ENCODE measurements around the gene WASF3.
A peak's percentile ranks its signal among the peaks of the same experiment; 100 is the strongest.

WASF3 gene

GRCh38 chr13:26698392-26699196 lies 141.1 kb downstream of the WASF3 start:
- Mint-ChIP-seq H3K27ac (no peak overlapping the region), H3K27me3 (peaks cover 29 to 55% of the 10 kb centered on the region in 2 donors), H3K9me3 (no peaks in the 10 kb centered on the region), H3K36me3 (peaks cover 0 to 2% of the 10 kb centered on the region in 2 donors), H3K4me3 (no peak overlapping the region), H3K4me1 (no peaks in the 10 kb centered on the region)
- DNase-seq (peak; percentile 62), ATAC-seq (replicated peaks) (peak; percentile 79 to 87)

GRCh38 chr13:26699197-26699490 lies 141.7 kb downstream of the WASF3 start:
- H3K9me3 Mint-ChIP-seq: no peaks in the 10 kb centered on the region
- H3K4me3 Mint-ChIP-seq: no peak overlapping the region
- H3K36me3 Mint-ChIP-seq: peaks cover 0 to under 1% of the 10 kb centered on the region in 2 donors
- DNase-seq (no peak), ATAC-seq (replicated peaks) (no peak)
- no peaks in the 10 kb centered on the region for H3K4me1 Mint-ChIP-seq
- H3K27ac Mint-ChIP-seq: no peak overlapping the region
- peaks cover 26 to 52% of the 10 kb centered on the region in 2 donors for H3K27me3 Mint-ChIP-seq

- no peaks in the 10 kb centered on the region for H3K4me1 Mint-ChIP-seq
- H3K36me3 Mint-ChIP-seq: no peaks in the 10 kb centered on the region
- peaks cover 10 to 25% of the 10 kb centered on the region in 2 donors for H3K27me3 Mint-ChIP-seq
- H3K9me3 Mint-ChIP-seq: no peaks in the 10 kb centered on the region
- H3K4me3 Mint-ChIP-seq: no peak overlapping the region
- H3K27ac Mint-ChIP-seq: no peak overlapping the region
- DNase-seq: no peak
- ATAC-seq (replicated peaks): no peak
Observed at GRCh38 chr13:26705536-26705935, 148.1 kb downstream of the WASF3 start.

- peaks cover 15 to 25% of the 10 kb centered on the region in 2 donors for H3K27me3 Mint-ChIP-seq
- H3K4me1 Mint-ChIP-seq: no peaks in the 10 kb centered on the region
- DNase-seq (no peak), ATAC-seq (replicated peaks) (no peak)
- no peak overlapping the region for H3K4me3 Mint-ChIP-seq
- no peaks in the 10 kb centered on the region for H3K36me3 Mint-ChIP-seq
- H3K9me3 Mint-ChIP-seq: no peaks in the 10 kb centered on the region
- H3K27ac Mint-ChIP-seq: no peak overlapping the region
Observed at GRCh38 chr13:26706381-26706780, 148.9 kb downstream of the WASF3 start.

- Mint-ChIP-seq H3K27me3 (peaks cover 15 to 25% of the 10 kb centered on the region in 2 donors), H3K4me1 (no peaks in the 10 kb centered on the region), H3K9me3 (no peaks in the 10 kb centered on the region), H3K4me3 (no peak overlapping the region), H3K27ac (no peak overlapping the region), H3K36me3 (no peaks in the 10 kb centered on the region)
- ATAC-seq (replicated peaks) (peak; percentile 86 to 90), DNase-seq (peak; percentile 21)
Observed at GRCh38 chr13:26707122-26708006, 149.9 kb downstream of the WASF3 start.

- no peak overlapping the region for H3K4me3 Mint-ChIP-seq
- H3K36me3 Mint-ChIP-seq: no peaks in the 10 kb centered on the region
Observed at GRCh38 chr13:26708007-26708297, 150.5 kb downstream of the WASF3 start.

GRCh38 chr13:26709461-26709860 lies 152.0 kb downstream of the WASF3 start:
- H3K4me1 Mint-ChIP-seq: no peaks in the 10 kb centered on the region
- no peak overlapping the region for H3K4me3 Mint-ChIP-seq
- H3K36me3 Mint-ChIP-seq: no peaks in the 10 kb centered on the region
- peaks cover 0 to 2% of the 10 kb centered on the region in 2 donors for H3K9me3 Mint-ChIP-seq
- ATAC-seq (replicated peaks) (no peak), DNase-seq (no peak)
- H3K27me3 Mint-ChIP-seq: peaks cover 12 to 15% of the 10 kb centered on the region in 2 donors
- no peak overlapping the region for H3K27ac Mint-ChIP-seq

More at GRCh38 chr13:26708007-26708297, 150.5 kb downstream of the WASF3 start:
- H3K27ac Mint-ChIP-seq: no peak overlapping the region
- no peak for ATAC-seq (replicated peaks)
- DNase-seq: no peak
- peaks cover 15 to 21% of the 10 kb centered on the region in 2 donors for H3K27me3 Mint-ChIP-seq
- H3K9me3 Mint-ChIP-seq: no peaks in the 10 kb centered on the region
- no peaks in the 10 kb centered on the region for H3K4me1 Mint-ChIP-seq

GRCh38 chr13:26710166-26710565 lies 152.7 kb downstream of the WASF3 start:
- peaks cover 8 to 15% of the 10 kb centered on the region in 2 donors for H3K27me3 Mint-ChIP-seq
- DNase-seq (no peak), ATAC-seq (replicated peaks) (no peak)
- no peak overlapping the region for H3K4me3 Mint-ChIP-seq
- H3K4me1 Mint-ChIP-seq: no peaks in the 10 kb centered on the region
- H3K9me3 Mint-ChIP-seq: peaks cover 0 to 2% of the 10 kb centered on the region in 2 donors
- no peak overlapping the region for H3K27ac Mint-ChIP-seq
- H3K36me3 Mint-ChIP-seq: no peaks in the 10 kb centered on the region

GRCh38 chr13:26711211-26711610 lies 153.7 kb downstream of the WASF3 start:
- Mint-ChIP-seq H3K27me3 (peaks cover 0 to 9% of the 10 kb centered on the region in 2 donors), H3K4me3 (no peak overlapping the region), H3K27ac (no peak overlapping the region), H3K36me3 (no peaks in the 10 kb centered on the region), H3K4me1 (no peaks in the 10 kb centered on the region), H3K9me3 (peaks cover 0 to 2% of the 10 kb centered on the region in 2 donors)
- ATAC-seq (replicated peaks): no peak
- no peak for DNase-seq

GRCh38 chr13:26713341-26713740 lies 155.9 kb downstream of the WASF3 start:
- Mint-ChIP-seq H3K27me3 (peaks cover 0 to 9% of the 10 kb centered on the region in 2 donors), H3K27ac (no peak overlapping the region), H3K4me3 (no peak overlapping the region), H3K36me3 (no peaks in the 10 kb centered on the region), H3K4me1 (no peaks in the 10 kb centered on the region), H3K9me3 (peaks cover 0 to 2% of the 10 kb centered on the region in 2 donors)
- DNase-seq (no peak), ATAC-seq (replicated peaks) (peak in 1 of 2 donors; percentile 10)

- ATAC-seq (replicated peaks) (no peak), DNase-seq (no peak)
- H3K9me3 Mint-ChIP-seq: peaks cover 0 to 2% of the 10 kb centered on the region in 2 donors
- H3K27me3 Mint-ChIP-seq: peaks cover under 1 to 4% of the 10 kb centered on the region in 2 donors
- H3K4me1 Mint-ChIP-seq: peaks cover 11 to 15% of the 10 kb centered on the region in 2 donors
- H3K36me3 Mint-ChIP-seq: no peaks in the 10 kb centered on the region
- H3K4me3 Mint-ChIP-seq: no peak overlapping the region
- no peak overlapping the region for H3K27ac Mint-ChIP-seq
Observed at GRCh38 chr13:26716984-26717383, 159.5 kb downstream of the WASF3 start.

GRCh38 chr13:26718146-26718545 lies 160.7 kb downstream of the WASF3 start:
- Mint-ChIP-seq H3K4me1 (peaks cover 13 to 20% of the 10 kb centered on the region in 2 donors), H3K27me3 (peaks cover 4 to 6% of the 10 kb centered on the region in 2 donors), H3K36me3 (no peaks in the 10 kb centered on the region), H3K27ac (no peak overlapping the region), H3K4me3 (no peak overlapping the region), H3K9me3 (peaks cover 0 to 2% of the 10 kb centered on the region in 2 donors)
- no peak for ATAC-seq (replicated peaks)
- no peak for DNase-seq

GRCh38 chr13:26718872-26719271 lies 161.4 kb downstream of the WASF3 start:
- no peak overlapping the region for H3K4me3 Mint-ChIP-seq
- H3K27ac Mint-ChIP-seq: no peak overlapping the region
- DNase-seq (no peak), ATAC-seq (replicated peaks) (no peak)
- H3K27me3 Mint-ChIP-seq: peaks cover 4 to 6% of the 10 kb centered on the region in 2 donors
- no peaks in the 10 kb centered on the region for H3K36me3 Mint-ChIP-seq
- H3K9me3 Mint-ChIP-seq: peaks cover 0 to 2% of the 10 kb centered on the region in 2 donors
- peaks cover 13 to 20% of the 10 kb centered on the region in 2 donors for H3K4me1 Mint-ChIP-seq

GRCh38 chr13:26719356-26719945 lies 162.0 kb downstream of the WASF3 start:
- H3K27ac Mint-ChIP-seq: no peak overlapping the region
- no peak for DNase-seq
- no peaks in the 10 kb centered on the region for H3K9me3 Mint-ChIP-seq
- no peak for ATAC-seq (replicated peaks)
- peaks cover 4 to 6% of the 10 kb centered on the region in 2 donors for H3K27me3 Mint-ChIP-seq
- H3K4me3 Mint-ChIP-seq: no peak overlapping the region
- H3K4me1 Mint-ChIP-seq: peaks cover 13 to 20% of the 10 kb centered on the region in 2 donors
- H3K36me3 Mint-ChIP-seq: no peaks in the 10 kb centered on the region

Data from stimulated activated naive B cell treated with anti-CD40 and anti-IgM and Interleukin-4, amounts not matched to agents 10 μg/mL and 1 μg/mL and 100 μg/mL, for 72 hours (primary cell).